Measurements from ENCODE around the gene SBK2. TPM values are rescaled to one million over a fixed set of nuclear protein-coding genes. Genes with fewer than 3 reads are reported as not detected.

SBK2 gene
- total and polyA plus RNA-seq, 9 of the 15 experiments (the other 6 are each of a cell fraction or from before 2014, with no cell fraction given) = not detected

DNA sequence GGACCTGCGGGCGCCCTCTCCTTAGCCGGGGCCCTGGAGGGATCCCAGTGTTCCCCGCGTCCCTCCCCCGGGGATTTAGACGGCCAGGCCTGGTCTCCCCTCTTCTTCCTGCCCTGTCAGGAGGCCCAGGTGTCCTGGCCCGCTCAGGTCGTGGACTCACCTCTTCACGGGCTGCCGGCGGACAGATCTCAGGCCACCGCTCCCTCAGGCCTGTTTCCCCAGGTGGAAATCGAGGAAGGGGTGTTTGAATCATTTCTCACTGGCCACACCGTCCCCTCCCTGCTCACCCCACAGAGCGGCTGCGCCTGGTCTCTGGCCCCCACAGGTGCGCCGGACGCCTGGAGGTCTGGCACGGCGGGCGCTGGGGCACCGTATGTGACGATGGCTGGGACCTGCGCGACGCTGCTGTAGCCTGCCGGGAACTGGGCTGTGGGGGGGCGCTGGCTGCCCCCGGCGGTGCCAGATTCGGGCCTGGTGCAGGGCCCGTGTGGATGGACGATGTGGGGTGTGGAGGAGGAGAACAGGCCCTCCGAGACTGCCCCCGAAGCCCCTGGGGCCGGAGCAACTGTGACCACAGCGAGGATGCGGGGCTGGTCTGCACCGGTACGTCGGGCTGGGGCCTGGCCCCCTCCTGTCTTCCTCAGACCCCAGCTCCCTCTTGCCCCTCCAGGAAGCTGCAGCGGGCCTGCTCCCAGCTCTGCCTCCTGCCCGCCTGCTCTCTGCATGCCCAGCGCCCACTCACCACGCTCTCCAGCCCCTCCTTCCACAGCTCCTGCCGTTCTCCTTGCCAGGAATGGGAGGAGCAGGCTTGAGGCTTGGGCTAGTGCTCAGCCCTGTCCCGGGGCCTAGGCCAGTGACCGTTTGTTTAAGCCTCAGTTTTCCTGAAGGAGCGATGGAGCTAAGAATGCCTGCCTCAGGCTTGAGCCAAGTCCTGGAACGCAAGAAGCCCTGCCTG lies 46.2 kb downstream of the SBK2 start:
- in situ Hi-C loops (cut with MboI) (no loop called here), intact Hi-C loops (cut with micrococcal nuclease) (no loop called here)
- CTCF ChIA-PET (ENCODE audit: low intra/inter-chr PET ratio) = no interaction called here
- Histone ChIP-seq H3K27me3 (ENCODE audit: control insufficient read depth in 2 of 2, insufficient read depth in 2 of 2, low read length in 2 of 2) (peaks cover 0 to 4% of the 10 kb centered on the region in 2 experiments; a peak in 1 of 5 replicates), H3K4me3 (no peak overlapping the region), H2AFZ (ENCODE audit: low read depth, low read length) (no peak overlapping the region), H3K9me3 (replicated peaks; ENCODE audit: control insufficient read depth, insufficient read depth, low read depth, low read length) (no peaks in the 10 kb centered on the region), H3K27ac (ENCODE audit: extremely low read depth, low read depth, low read length) (no peak overlapping the region), H3K36me3 (ENCODE audit: control insufficient read depth, insufficient read depth, low read length) (peaks cover 4% of the 10 kb centered on the region; the same call in 2 of the 3 replicates), H3K79me2 (ENCODE audit: control insufficient read depth, insufficient read depth, low read length) (peaks cover 5% of the 10 kb centered on the region; the same call in 2 of the 3 replicates), H3K9me1 (ENCODE audit: control insufficient read depth, insufficient read depth, low read length) (no peaks in the 10 kb centered on the region), H3K4me1 (replicated peaks in 1 of 2; ENCODE audit: control insufficient read depth in 2 of 2, insufficient read depth in 2 of 2, low read length in 2 of 2) (peaks cover 34 to 79% of the 10 kb centered on the region in 2 experiments), H4K20me1 (replicated peaks; ENCODE audit: control insufficient read depth, insufficient read depth, low read length) (no peaks in the 10 kb centered on the region), H3K4me2 (ENCODE audit: insufficient read depth, low read length) (no peak overlapping the region), H3K9ac (ENCODE audit: insufficient read depth in 1 of 2, low read depth in 2 of 2, low read length in 2 of 2) (no peak overlapping the region)
- TF ChIP-seq POLR2G (IDR thresholded peaks at IDR 0.05; ENCODE audit: low read depth, low read length) (peak; percentile 66), FIP1L1 (IDR thresholded peaks at IDR 0.05; ENCODE audit: low read depth, low read length, poor library complexity, severe bottlenecking) (peak; percentile 53), ZNF77 (CRISPR knock-in tag; IDR thresholded peaks at IDR 0.05) (no peak), HNRNPL (IDR thresholded peaks at IDR 0.05; ENCODE audit: low read depth, low read length) (0 out of 2 replicates have a peak, but pooled peaks have one; percentile 38), ZNF740 (CRISPR knock-in tag; IDR thresholded peaks at IDR 0.05) (0 out of 2 replicates have a peak, but pooled peaks have one; percentile 58), ZNF740 (tag; IDR thresholded peaks at IDR 0.05) (no peak), KLF16 (IDR thresholded peaks at IDR 0.05) (no peak), NUFIP1 (IDR thresholded peaks at IDR 0.05; ENCODE audit: partially characterized antibody) (no peak)
- POLR2A ChIA-PET = interaction anchor here (0.7 to 2.3 kb wide), 6 partner anchors 8 to 107 kb away, joined by 3 to 5 read pairs (median 3); partner anchors contain the start of gene TMEM238
- FAIRE-seq = no peak
- BruUV-seq (replicated peaks) = no TSS peak
- no peak for ATAC-seq
- WGBS (ENCODE audit: insufficient coverage, low coverage, missing lambda C conversion rate) = 72% methylated on average over 29 of the region's 52 CpGs
- DNase-seq (ENCODE audit: extremely low read depth in 1 of 4, low spot score in 3 of 4) = no peak
